GM12801 (cell line): ENCODE data around the gene PAX8.

Experiments used
- CTCF ChIP-seq: IDR thresholded peaks from one replicate; pipeline ENCODE4 v1.5.1; 2011; ENCODE audit warnings: control low read depth; ENCODE audit not compliant: insufficient read length; ENCODE audit errors: extremely low read depth

Gene PAX8

GRCh38 chr2:113173542-113174375 lies 105.0 kb downstream of the PAX8 start, which contains the start of gene PSD4:
Gene PSD4 (plus strand): TSS chr2:113173971. CDS start chr2:113182457, 8,486 bp downstream.
- no peak for TF ChIP-seq CTCF

- TF ChIP-seq CTCF: no peak
These were observed 105.8 kb downstream of the PAX8 start for GRCh38 chr2:113172721-113173541.

GRCh38 chr2:113171334-113172075 lies 107.2 kb downstream of the PAX8 start:
- TF ChIP-seq CTCF: no peak

GRCh38 chr2:113169586-113169985 lies 109.1 kb downstream of the PAX8 start:
- TF ChIP-seq CTCF: no peak

GRCh38 chr2:113169002-113169530 lies 109.7 kb downstream of the PAX8 start:
- no peak for TF ChIP-seq CTCF

- no peak for TF ChIP-seq CTCF
These were observed 110.8 kb downstream of the PAX8 start for GRCh38 chr2:113167962-113168340.
